ENCODE measurements around the gene MCC. TPM values are rescaled to one million over a fixed set of nuclear protein-coding genes. Genes with fewer than 3 reads are reported as not detected.

Gene MCC
- total RNA-seq, 4 donors from 2014 or later, result 17.0 to 24.8 (median 21.0) TPM

GRCh38 chr5:113118298-113118697 is 370.0 kb downstream of the MCC start:
- H3K27ac ChIP-seq (replicated peaks in 1 of 4), result peak overlapping the region in 1 of 4 donors; percentile 43
- H3K9me3 ChIP-seq, result peaks cover 0 to 7% (median 3%) of the 10 kb centered on the region in 4 donors
- TF ChIP-seq POLR2A (IDR thresholded peaks at IDR 0.05; ENCODE audit: low read depth) (no peak), CTCF (IDR thresholded peaks at IDR 0.05) (no peak), EP300 (IDR thresholded peaks at IDR 0.05) (no peak), POLR2AphosphoS5 (IDR thresholded peaks at IDR 0.05) (no peak)
- peaks cover 0 to 5% (median 0%) of the 10 kb centered on the region in 4 donors for H3K36me3 ChIP-seq
- intact Hi-C loops (cut with DNase I), result no loop called here
- no peak overlapping the region for H3K4me3 ChIP-seq
- H3K27me3 ChIP-seq, result no peaks in the 10 kb centered on the region
- H3K4me1 ChIP-seq, result peaks cover 27 to 40% (median 32%) of the 10 kb centered on the region in 4 donors
- 53% methylated on average over 3 of the region's 3 CpGs for WGBS
- no peak for DNase-seq (ENCODE audit: extremely low spot score)

GRCh38 chr5:113117543-113118115 is 370.6 kb downstream of the MCC start:
- intact Hi-C loops (cut with DNase I), result no loop called here
- 68% methylated on average over 4 of the region's 4 CpGs for WGBS

GRCh38 chr5:113115956-113116355 is 372.3 kb downstream of the MCC start:
- Histone ChIP-seq H3K4me3 (no peak overlapping the region), H3K36me3 (peaks cover 0 to 5% (median 0%) of the 10 kb centered on the region in 4 donors), H3K27me3 (no peaks in the 10 kb centered on the region), H3K4me1 (peaks cover 23 to 33% (median 30%) of the 10 kb centered on the region in 4 donors), H3K9me3 (peaks cover 0 to 7% (median 3%) of the 10 kb centered on the region in 4 donors), H3K27ac (replicated peaks in 1 of 4) (no peak overlapping the region)
- no peak for TF ChIP-seq POLR2A (IDR thresholded peaks at IDR 0.05; ENCODE audit: low read depth)
- no peak for TF ChIP-seq CTCF (IDR thresholded peaks at IDR 0.05)
- TF ChIP-seq POLR2AphosphoS5 (IDR thresholded peaks at IDR 0.05), result no peak
- TF ChIP-seq EP300 (IDR thresholded peaks at IDR 0.05), result no peak
- 96% methylated on average over 4 of the region's 4 CpGs for WGBS
- no peak for DNase-seq (ENCODE audit: extremely low spot score)
- intact Hi-C loops (cut with DNase I), result no loop called here

More at GRCh38 chr5:113117543-113118115, 370.6 kb downstream of the MCC start:
- peak overlapping the region in 1 of 4 donors; percentile 12 for H3K27ac ChIP-seq (replicated peaks in 1 of 4)
- H3K4me1 ChIP-seq, result peaks cover 23 to 40% (median 30%) of the 10 kb centered on the region in 4 donors
- H3K27me3 ChIP-seq, result no peaks in the 10 kb centered on the region
- H3K9me3 ChIP-seq, result peaks cover 0 to 7% (median 3%) of the 10 kb centered on the region in 4 donors
- DNase-seq (ENCODE audit: extremely low spot score), result no peak
- TF ChIP-seq POLR2AphosphoS5 (IDR thresholded peaks at IDR 0.05) (no peak), CTCF (IDR thresholded peaks at IDR 0.05) (no peak), EP300 (IDR thresholded peaks at IDR 0.05) (no peak), POLR2A (IDR thresholded peaks at IDR 0.05; ENCODE audit: low read depth) (no peak)
- H3K4me3 ChIP-seq, result no peak overlapping the region
- H3K36me3 ChIP-seq, result peaks cover 0 to 5% (median 0%) of the 10 kb centered on the region in 4 donors

GRCh38 chr5:113115061-113115460 is 373.2 kb downstream of the MCC start:
- intact Hi-C loops (cut with DNase I), result no loop called here

More at GRCh38 chr5:113115061-113115460, 373.2 kb downstream of the MCC start:
- no peak for DNase-seq (ENCODE audit: extremely low spot score)
- Histone ChIP-seq H3K9me3 (peaks cover 0 to 7% (median 3%) of the 10 kb centered on the region in 4 donors), H3K4me3 (no peak overlapping the region), H3K4me1 (peaks cover 23 to 33% (median 30%) of the 10 kb centered on the region in 4 donors), H3K27ac (replicated peaks in 1 of 4) (no peak overlapping the region), H3K36me3 (peaks cover 0 to 5% (median 0%) of the 10 kb centered on the region in 4 donors), H3K27me3 (no peaks in the 10 kb centered on the region)
- TF ChIP-seq CTCF (IDR thresholded peaks at IDR 0.05) (no peak), POLR2AphosphoS5 (IDR thresholded peaks at IDR 0.05) (no peak), EP300 (IDR thresholded peaks at IDR 0.05) (no peak), POLR2A (IDR thresholded peaks at IDR 0.05; ENCODE audit: low read depth) (no peak)
- WGBS, result 91% methylated on average over 8 of the region's 8 CpGs
